PFSK-1 (cell line): ENCODE data around the gene ARHGAP15.

Experiments
- FOXP2 ChIP-seq: optimal IDR thresholded peaks from 2 replicates; pipeline ENCODE3; 2011; ENCODE audit warnings: borderline replicate concordance, control low read depth, inconsistent platforms; ENCODE audit not compliant: insufficient read depth; ENCODE audit errors: extremely low read length, extremely low read depth
- REST ChIP-seq, 2 experiments: IDR thresholded peaks; 2 replicates each; pipeline versions ENCODE4 v1.6.1 to v1.8.0; 2011 to 2012; ENCODE audit warnings: low read depth in 2 of 2, low read length in 2 of 2, control low read depth in 1 of 2, inconsistent platforms in 1 of 2, mild to moderate bottlenecking in 1 of 2, moderate library complexity in 1 of 2; ENCODE audit not compliant: insufficient read depth in 1 of 2
- SIN3A ChIP-seq: IDR thresholded peaks from 2 replicates; pipeline ENCODE4 v1.6.1; 2012; ENCODE audit warnings: mild to moderate bottlenecking, low read length, moderate library complexity, borderline replicate concordance; ENCODE audit not compliant: insufficient read depth
- TAF1 ChIP-seq: IDR thresholded peaks from 2 replicates; pipeline ENCODE4 v1.6.1; 2012; ENCODE audit warnings: low read length, control low read depth, borderline replicate concordance; ENCODE audit not compliant: insufficient read depth

- TF ChIP-seq TAF1 (no peak), FOXP2 (no peak), SIN3A (no peak), REST (IDR thresholded peaks at IDR 0.05; ENCODE audit: insufficient read depth in 1 of 2, low read depth in 2 of 2, low read length in 2 of 2) (no peak)
Measured at GRCh38 chr2:143422681-143423080, 293.5 kb downstream of the ARHGAP15 start.
